Measurements from ENCODE around the gene NKIRAS1. TPM values are rescaled to one million over a fixed set of nuclear protein-coding genes. Genes with fewer than 3 reads are reported as not detected.

Gene NKIRAS1
- total RNA-seq: 1.1 and 1.6 TPM in 2 replicates

GRCh38 chr3:23916886-23917678 is at the start of gene NKIRAS1, which contains the start of gene RPL15:
Gene NKIRAS1 (minus strand): TSS chr3:23916990. CDS start chr3:23910904, 6,086 bp downstream.
Gene RPL15 (plus strand): TSS chr3:23917132. CDS start chr3:23917860, 728 bp downstream.
- intact Hi-C loops (cut with micrococcal nuclease): loop anchor here (1.0 to 10.0 kb wide), 5 partner anchors 28 to 1748 kb away; partner anchors contain the start of genes NR1D2, TOP2B and UBE2E1

DNA sequence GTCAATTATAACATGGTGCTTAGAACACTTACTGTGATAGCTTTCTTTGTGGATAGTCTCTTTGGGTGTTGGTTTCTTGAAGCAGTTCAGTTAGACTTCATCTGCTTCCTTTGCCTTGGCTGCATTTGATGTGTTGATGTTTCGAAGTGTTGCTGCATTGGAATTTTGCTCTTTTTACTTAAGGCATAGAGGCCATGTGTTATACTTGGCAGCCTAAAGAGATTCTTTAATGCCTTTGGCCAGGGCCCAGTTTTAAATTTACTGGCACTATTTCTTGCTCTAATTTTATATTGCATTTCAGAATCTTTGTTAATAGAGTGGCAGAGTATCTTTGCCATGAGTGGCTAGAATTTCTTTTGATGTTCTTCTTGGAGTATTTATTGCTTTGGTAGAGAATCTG is 49.5 kb upstream of the NKIRAS1 start:
- intact Hi-C loops (cut with micrococcal nuclease): no loop called here

DNA sequence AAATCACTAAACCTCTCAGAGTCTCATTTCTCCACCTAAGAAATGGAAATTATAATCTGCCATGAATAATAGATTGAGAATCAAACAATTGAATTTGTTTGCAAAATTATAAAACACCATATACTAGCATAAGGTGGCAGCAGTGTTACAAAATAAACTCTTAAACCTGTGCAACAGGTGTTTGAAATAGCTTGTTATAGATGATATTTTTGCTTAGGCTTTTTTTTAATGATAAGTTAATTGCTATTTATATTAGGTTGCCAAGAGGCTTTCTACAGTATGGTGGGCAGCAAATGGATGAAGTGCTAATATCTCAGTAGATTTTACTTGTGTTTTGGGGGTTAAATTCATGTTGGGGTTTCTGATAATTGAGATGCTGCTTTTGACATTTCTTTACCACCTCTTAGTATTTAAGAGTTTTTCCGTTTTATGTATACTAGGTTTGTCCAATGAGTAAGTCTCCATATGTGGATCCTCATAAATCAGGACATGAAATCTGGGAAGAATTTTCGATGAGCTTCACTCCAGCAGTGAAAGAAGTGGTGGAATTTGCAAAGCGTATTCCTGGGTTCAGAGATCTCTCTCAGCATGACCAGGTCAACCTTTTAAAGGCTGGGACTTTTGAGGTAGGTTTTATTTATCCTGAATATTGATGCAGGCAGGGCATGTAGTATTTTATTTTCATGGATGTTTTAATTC is 47.9 kb upstream of the NKIRAS1 start:
- intact Hi-C loops (cut with micrococcal nuclease): no loop called here

- intact Hi-C loops (cut with micrococcal nuclease): no loop called here
Observed at GRCh38 chr3:23961913-23962312, 45.1 kb upstream of the NKIRAS1 start.

DNA sequence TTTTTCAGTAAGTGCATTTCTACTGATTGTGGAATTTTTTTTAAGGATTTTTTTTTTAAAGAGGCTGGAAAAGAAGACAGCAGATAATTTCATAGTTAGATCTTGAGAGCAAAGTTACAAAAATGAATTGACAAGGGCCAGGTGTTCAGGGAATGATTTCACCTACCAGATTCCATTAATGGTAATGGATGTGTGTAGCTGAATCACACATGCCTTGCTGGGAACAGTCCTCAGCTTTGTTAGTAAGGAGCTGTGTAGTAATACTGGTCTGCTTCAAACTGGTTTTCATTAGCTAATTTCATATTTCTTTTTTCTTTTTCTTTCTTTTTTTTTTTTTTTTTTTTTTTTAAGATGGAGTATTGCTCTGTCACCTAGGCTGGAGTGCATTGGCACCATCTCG is 44.3 kb upstream of the NKIRAS1 start:
- intact Hi-C loops (cut with micrococcal nuclease): no loop called here

DNA sequence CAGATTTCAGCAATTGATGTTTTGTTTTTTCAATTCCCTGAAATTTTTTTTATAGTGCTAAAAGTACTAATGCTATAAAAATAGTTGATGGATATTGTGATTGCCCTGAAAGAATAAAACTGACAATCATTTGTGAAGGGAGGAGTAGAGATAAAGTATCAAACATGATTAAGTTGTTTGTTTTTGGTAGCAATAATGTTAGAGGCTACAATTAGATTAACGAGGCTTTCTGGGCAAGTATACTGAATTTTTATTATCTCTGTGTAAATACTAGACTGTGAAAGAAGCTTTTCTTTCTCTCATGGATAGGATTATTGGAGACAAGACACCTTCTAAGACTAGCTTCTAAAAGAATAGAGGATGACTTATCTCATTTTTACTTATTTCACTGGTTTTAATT is 43.9 kb upstream of the NKIRAS1 start:
- intact Hi-C loops (cut with micrococcal nuclease): no loop called here

GRCh38 chr3:23959135-23959900 is 42.5 kb upstream of the NKIRAS1 start:
- intact Hi-C loops (cut with micrococcal nuclease): no loop called here

GRCh38 chr3:23956701-23957100 is 39.9 kb upstream of the NKIRAS1 start:
- intact Hi-C loops (cut with micrococcal nuclease): no loop called here

- intact Hi-C loops (cut with micrococcal nuclease): no loop called here
Observed at GRCh38 chr3:23954144-23954543, 37.4 kb upstream of the NKIRAS1 start.

DNA sequence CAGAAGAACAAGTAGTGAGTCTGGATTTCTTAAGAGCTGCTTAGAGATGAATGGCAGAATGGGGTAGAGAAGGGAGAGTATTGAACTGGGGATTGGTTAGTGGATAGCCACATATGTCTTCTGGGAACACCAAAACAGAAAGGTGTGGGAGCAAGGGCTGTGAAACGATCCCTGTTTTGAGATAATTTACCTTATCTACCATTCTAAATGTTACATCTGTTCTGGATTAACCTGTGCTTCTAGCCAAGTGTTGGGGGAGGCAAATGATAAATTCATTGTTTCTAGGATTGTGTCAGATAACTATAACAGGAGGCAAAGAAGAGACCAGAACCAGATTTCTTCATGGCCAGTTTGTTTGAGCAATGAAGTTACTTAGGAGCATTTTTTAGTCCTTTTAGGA is 36.7 kb upstream of the NKIRAS1 start:
- intact Hi-C loops (cut with micrococcal nuclease): no loop called here

GRCh38 chr3:23952646-23953045 is 35.9 kb upstream of the NKIRAS1 start:
- intact Hi-C loops (cut with micrococcal nuclease): no loop called here

DNA sequence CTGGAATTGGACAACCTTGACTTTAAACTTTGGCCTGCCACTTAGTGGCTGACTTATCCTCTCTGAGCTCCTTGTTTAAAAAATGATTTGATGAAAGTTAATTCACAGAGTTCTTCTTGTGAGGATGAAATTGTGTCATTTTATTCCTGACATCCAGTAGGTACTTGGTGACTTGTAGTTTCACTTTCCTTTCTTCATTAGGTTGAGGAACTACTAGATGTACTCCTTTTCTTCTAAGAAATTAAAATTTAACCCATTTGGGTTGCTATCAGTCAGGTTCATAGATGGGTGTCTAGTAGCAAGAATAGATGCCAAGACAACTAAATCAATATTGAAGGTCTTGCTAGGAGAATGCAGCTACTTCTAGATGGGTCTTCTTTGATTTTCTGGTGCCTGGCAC is 33.5 kb upstream of the NKIRAS1 start:
- intact Hi-C loops (cut with micrococcal nuclease): no loop called here

DNA sequence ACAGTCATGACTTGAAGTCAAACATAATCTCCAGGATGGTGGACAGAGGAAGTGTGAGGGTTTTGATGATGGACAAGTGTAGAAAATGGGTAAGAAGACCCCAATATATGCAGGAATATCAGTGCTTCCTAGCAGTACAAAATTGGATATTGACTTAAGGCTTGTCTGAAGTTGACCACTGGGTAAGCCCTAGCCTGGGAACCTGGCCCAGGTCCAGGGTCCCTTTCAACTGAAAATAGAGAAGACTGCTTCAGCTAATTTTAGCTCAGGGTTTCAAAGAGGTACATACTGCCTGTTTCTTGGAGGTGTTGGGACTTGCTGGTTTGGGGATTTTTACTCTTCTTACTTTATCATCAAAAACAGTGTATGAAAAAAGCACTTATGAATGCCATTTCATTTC is 33.0 kb upstream of the NKIRAS1 start:
- intact Hi-C loops (cut with micrococcal nuclease): loop anchor here (5.0 to 10.0 kb wide), 2 partner anchors 1713 to 1835 kb away; partner anchors contain the start of genes NGLY1 and TOP2B

GRCh38 chr3:23948761-23949160 is 32.0 kb upstream of the NKIRAS1 start:
- intact Hi-C loops (cut with micrococcal nuclease): loop anchor here (5.0 to 10.0 kb wide), 2 partner anchors 1714 to 1836 kb away; partner anchors contain the start of genes NGLY1 and TOP2B

DNA sequence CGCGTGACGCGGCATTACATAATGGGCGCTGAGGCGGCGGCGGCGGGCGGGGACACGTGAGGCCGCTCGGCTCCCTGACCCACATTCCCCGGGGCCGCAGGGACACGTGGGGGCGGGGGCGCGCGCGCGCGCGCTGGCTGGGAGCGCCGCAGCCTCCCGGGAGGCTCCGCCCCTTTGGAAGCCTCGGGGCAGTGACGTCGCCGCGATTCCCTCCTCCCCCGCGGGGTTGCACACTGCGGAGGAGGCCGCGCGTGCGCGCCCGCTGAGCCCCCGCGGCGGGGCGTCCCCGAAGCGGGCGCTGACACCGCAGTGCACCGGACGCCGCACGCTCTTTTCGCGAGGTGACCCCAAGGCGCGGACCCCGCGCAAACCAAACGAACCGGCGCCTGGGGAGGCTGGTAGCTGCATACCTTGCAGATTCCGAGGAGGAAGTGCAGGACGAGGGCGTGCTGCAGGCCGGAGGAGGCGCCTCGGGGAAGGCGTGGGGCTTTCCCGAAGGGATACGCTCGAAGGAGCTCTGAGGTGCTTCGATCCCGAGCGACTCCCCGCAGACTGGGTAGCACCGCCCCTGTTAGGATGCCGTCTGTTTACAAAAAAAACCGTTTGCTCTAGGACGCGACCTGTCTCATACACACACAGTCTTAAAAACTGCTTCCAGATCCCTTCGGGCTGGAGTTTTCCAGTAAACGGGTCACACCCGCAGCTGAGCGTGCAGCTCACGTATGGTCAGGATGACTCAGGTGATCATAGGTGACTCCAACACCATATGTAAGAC is 29.3 kb upstream of the NKIRAS1 start:
- intact Hi-C loops (cut with micrococcal nuclease): loop anchor here (1.0 to 10.0 kb wide), 6 partner anchors 29 to 1839 kb away; partner anchors contain the start of genes NGLY1, RPL15, TOP2B and UBE2E1

DNA sequence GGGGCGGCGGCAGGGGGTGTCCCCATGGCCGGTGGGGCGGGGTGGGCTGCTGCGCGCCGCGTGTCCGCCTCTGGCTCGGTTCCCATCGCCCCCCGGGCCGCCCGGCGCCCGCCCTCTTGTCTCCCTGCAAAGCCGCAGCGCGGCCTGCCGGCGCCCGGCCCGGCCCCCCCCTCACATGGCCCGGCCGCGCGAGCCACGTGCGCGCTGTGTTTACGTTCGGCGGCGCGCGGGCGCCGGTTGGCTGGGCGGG is 28.8 kb upstream of the NKIRAS1 start:
- intact Hi-C loops (cut with micrococcal nuclease): loop anchor here (1.0 to 10.0 kb wide), 6 partner anchors 28 to 1839 kb away; partner anchors contain the start of genes NGLY1, RPL15, TOP2B and UBE2E1

DNA sequence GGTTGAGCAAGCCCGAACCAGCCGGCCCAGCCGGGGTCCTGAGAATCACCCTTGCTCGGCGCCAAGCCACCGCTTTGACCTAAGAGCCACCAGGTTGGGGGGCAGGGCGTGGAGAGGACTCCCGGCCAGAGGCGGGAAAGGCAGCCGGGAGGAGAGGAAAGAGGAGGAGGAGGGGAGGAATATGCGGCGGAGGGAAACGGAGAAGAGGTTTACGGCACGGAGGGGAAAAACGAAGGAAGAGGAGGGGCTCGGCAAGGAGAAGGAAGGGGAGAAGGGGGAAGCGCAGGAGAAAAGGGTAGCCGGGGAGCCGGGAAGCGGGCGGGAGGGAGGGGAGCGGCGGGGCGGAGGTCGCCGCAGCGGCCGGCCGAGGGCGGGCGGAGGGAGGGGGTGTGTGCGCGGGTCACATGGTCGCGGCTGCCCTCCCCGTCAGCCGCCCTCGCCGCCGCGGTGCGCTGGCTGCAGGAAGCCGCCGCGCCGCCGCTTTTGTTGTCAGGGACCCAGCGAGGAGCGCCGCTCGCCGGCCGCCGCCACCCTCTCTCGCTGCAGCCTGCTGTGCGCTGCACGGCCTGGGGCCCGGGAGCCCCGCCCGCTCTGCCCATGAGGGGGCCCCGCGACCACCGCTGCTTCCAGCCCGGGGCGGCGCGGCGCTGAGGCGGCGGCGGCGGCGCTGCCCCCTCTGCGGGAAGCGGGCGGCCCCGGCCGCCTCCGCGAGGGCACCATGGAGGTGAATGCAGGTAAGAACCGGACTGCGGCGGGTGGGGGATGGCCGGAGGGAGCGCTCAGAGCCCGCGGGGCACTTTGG is 28.3 kb upstream of the NKIRAS1 start, which contains the start of gene NR1D2:
NR1D2 (plus strand) TSS at position 426 of the 802 bp plus-strand sequence; CDS start at position 719, 293 bp downstream.
- intact Hi-C loops (cut with micrococcal nuclease): loop anchor here (1.0 to 10.0 kb wide), 6 partner anchors 28 to 1840 kb away; partner anchors contain the start of genes NGLY1, RPL15, TOP2B and UBE2E1

- intact Hi-C loops (cut with micrococcal nuclease): loop anchor here (2.0 to 10.0 kb wide), 2 partner anchors 741 to 1841 kb away; partner anchors contain the start of genes NGLY1 and UBE2E2
Observed at GRCh38 chr3:23944007-23944783, 27.4 kb upstream of the NKIRAS1 start.

- intact Hi-C loops (cut with micrococcal nuclease): loop anchor here (10.0 kb wide), 1 partner anchor 1842 kb away; the partner anchor contains the start of gene NGLY1
Observed at GRCh38 chr3:23942546-23942945, 25.8 kb upstream of the NKIRAS1 start.

All from T-helper 2 cell treated with Interferon-gamma antibody and Interleukin-4, amounts not matched to agents 100 ng/mL and 5 ng/mL, for 36 hours (primary cell).